A673 (cell line): Measurements from ENCODE around the gene OSBP2. TPM values are rescaled to one million over a fixed set of nuclear protein-coding genes. Genes with fewer than 3 reads are reported as not detected.

Experiments used
- BruUV-seq: library from RNA; stranded (reverse); fragments of 400-500 nt; replicated peaks from 2 replicates; lab custom pipeline; 2021; lab: Mats Ljungman, UMichigan
- CTCF ChIA-PET: fragments of 300-600 bp; sonication (Branson Sonifier 250); formaldehyde crosslinking; loops from one replicate; lab custom pipeline; 2022; ENCODE audit warnings: antibody characterized with exemption; lab: Charles Lee
- POLR2A ChIA-PET: fragments of 300-600 bp; sonication (Branson Sonifier 250); formaldehyde crosslinking; loops from one replicate; lab custom pipeline; 2022; ENCODE audit warnings: antibody characterized with exemption; ENCODE audit not compliant: low non-redundant PET; lab: Charles Lee
- DNase-seq: peaks from one replicate; pipeline ENCODE4 v3.0.0-alpha.2; 2015; ENCODE audit warnings: low spot score
- H3K27ac ChIP-seq: fragments of 200-600 bp; sonication (generic); 2 replicates; pipeline ENCODE4 v1.5.1; 2016; ENCODE audit warnings: mixed run types, low read depth, mild to moderate bottlenecking, mixed read lengths, antibody characterized with exemption, low read length; ENCODE audit not compliant: poor library complexity, severe bottlenecking
- H3K27me3 ChIP-seq: fragments of 200-600 bp; sonication (generic); replicated peaks from 2 replicates; pipeline ENCODE4 v1.6.1; 2017; ENCODE audit warnings: mixed run types, low read depth, mild to moderate bottlenecking, mixed read lengths, antibody characterized with exemption, low read length; ENCODE audit not compliant: insufficient read depth, poor library complexity
- H3K36me3 ChIP-seq: fragments of 200-600 bp; sonication (generic); 2 replicates; pipeline ENCODE4 v1.6.1; 2016; ENCODE audit warnings: mixed run types, mild to moderate bottlenecking, mixed read lengths, antibody characterized with exemption, low read length; ENCODE audit not compliant: insufficient read depth, poor library complexity, severe bottlenecking
- H3K4me1 ChIP-seq: fragments of 200-600 bp; sonication (generic); 2 replicates; pipeline ENCODE4 v1.6.1; 2017; ENCODE audit warnings: mixed run types, mild to moderate bottlenecking, mixed read lengths, antibody characterized with exemption, low read length; ENCODE audit not compliant: insufficient read depth, poor library complexity, severe bottlenecking
- H3K4me3 ChIP-seq: fragments of 200-600 bp; sonication (generic); 2 replicates; pipeline ENCODE4 v1.5.1; 2016; ENCODE audit warnings: low read depth, mixed run types, mild to moderate bottlenecking, mixed read lengths, low read length; ENCODE audit not compliant: poor library complexity, severe bottlenecking
- H3K9me3 ChIP-seq: fragments of 200-600 bp; sonication (generic); 2 replicates; pipeline ENCODE4 v1.6.1; 2016; ENCODE audit warnings: mixed run types, low read depth, mild to moderate bottlenecking, mixed read lengths, antibody characterized with exemption, low read length; ENCODE audit not compliant: poor library complexity, severe bottlenecking
- CTCF ChIP-seq: fragments of 300-800, 200-600 bp; sonication (generic); conservative IDR thresholded peaks from 2 replicates; pipeline ENCODE4 v1.5.1; 2017; ENCODE audit warnings: low read depth, mild to moderate bottlenecking, antibody characterized with exemption, low read length, moderate library complexity, mixed read lengths
- EZH2 ChIP-seq: fragments of 200-600 bp; sonication (generic); IDR thresholded peaks from 2 replicates; pipeline ENCODE4 v1.6.1; 2017; ENCODE audit warnings: borderline replicate concordance, low read depth, mild to moderate bottlenecking, mixed read lengths, antibody characterized with exemption, low read length; ENCODE audit not compliant: poor library complexity, severe bottlenecking
- intact Hi-C: fragments of 100-400 bp; cut with micrococcal nuclease; formaldehyde crosslinking; loops from one replicate; pipeline ENCODE4 v1.10.0; 2022; ENCODE audit not compliant: unreplicated experiment
- total RNA-seq: library from RNA; stranded (reverse); gene quantifications from 2 replicates; pipeline ENCODE4 v1.2.3, GENCODE V29; 2021

Gene OSBP2
- total RNA-seq, 1 experiment from 2014 or later: 1.8 TPM

- POLR2A ChIA-PET: no interaction called here
- Histone ChIP-seq H3K36me3 (no peaks in the 10 kb centered on the region), H3K4me1 (no peaks in the 10 kb centered on the region), H3K27ac (no peak overlapping the region), H3K9me3 (no peaks in the 10 kb centered on the region), H3K4me3 (no peak overlapping the region), H3K27me3 (no peaks in the 10 kb centered on the region)
- DNase-seq: no peak
- intact Hi-C loops: no loop called here
- CTCF ChIA-PET: no interaction called here
- no TSS peak for BruUV-seq
- no peak for TF ChIP-seq CTCF
- no peak for TF ChIP-seq EZH2
Measured at GRCh38 chr22:30687358-30687757, 7.3 kb upstream of the OSBP2 start.

GRCh38 chr22:30689622-30690021, 5.1 kb upstream of the OSBP2 start:
- Histone ChIP-seq H3K9me3 (no peaks in the 10 kb centered on the region), H3K27me3 (no peaks in the 10 kb centered on the region), H3K4me1 (no peaks in the 10 kb centered on the region), H3K36me3 (no peaks in the 10 kb centered on the region), H3K4me3 (no peak overlapping the region), H3K27ac (no peak overlapping the region)
- TF ChIP-seq CTCF: no peak
- TF ChIP-seq EZH2: no peak
- BruUV-seq: no TSS peak
- POLR2A ChIA-PET: interaction anchor here (0.6 kb wide), 1 partner anchor 184 kb away, joined by 3 read pairs; no protein-coding TSS in a partner anchor
- no peak for DNase-seq
- CTCF ChIA-PET: no interaction called here
- intact Hi-C loops: no loop called here

GRCh38 chr22:30691204-30691603, 3.5 kb upstream of the OSBP2 start:
- no peaks in the 10 kb centered on the region for H3K27me3 ChIP-seq
- H3K4me1 ChIP-seq: peaks cover 5% of the 10 kb centered on the region
- H3K27ac ChIP-seq: no peak overlapping the region
- CTCF ChIA-PET: no interaction called here
- intact Hi-C loops: no loop called here
- no TSS peak for BruUV-seq
- no peak overlapping the region for H3K4me3 ChIP-seq
- DNase-seq: no peak
- H3K9me3 ChIP-seq: no peaks in the 10 kb centered on the region
- POLR2A ChIA-PET: no interaction called here
- TF ChIP-seq CTCF (no peak), EZH2 (no peak)
- no peaks in the 10 kb centered on the region for H3K36me3 ChIP-seq
